HepG2 (cell line): ENCODE data around the gene HOXA4. TPM values are rescaled to one million over a fixed set of nuclear protein-coding genes. Genes with fewer than 3 reads are reported as not detected.

ENCODE experiments used
- BRD4 ChIP-seq: sonication (generic); formaldehyde crosslinking; IDR thresholded peaks from 2 replicates; pipeline ENCODE4 v1.4.0; 2020; ENCODE audit warnings: missing genetic modification reagents
- KDM1A ChIP-seq: IDR thresholded peaks from 2 replicates; pipeline ENCODE4 v1.6.1; 2016; ENCODE audit warnings: missing compliant biosample characterization
- KMT2B ChIP-seq: IDR thresholded peaks from 2 replicates; pipeline ENCODE4 v1.6.1; 2016; ENCODE audit warnings: missing genetic modification reagents, missing compliant biosample characterization
- RFX1 ChIP-seq: fragments of 450-650 bp; IDR thresholded peaks from 2 replicates; pipeline ENCODE4 v1.6.1; 2017
- SNAPC5 ChIP-seq: sonication (generic); formaldehyde crosslinking; IDR thresholded peaks from 2 replicates; pipeline ENCODE4 v1.8.1; 2023; ENCODE audit warnings: mild to moderate bottlenecking, missing genetic modification reagents, borderline replicate concordance
- SPEN ChIP-seq: sonication (generic); formaldehyde crosslinking; IDR thresholded peaks from 2 replicates; pipeline ENCODE4 v1.5.1; 2020; ENCODE audit warnings: low read depth, mild to moderate bottlenecking, missing genetic modification reagents
- TEAD3 ChIP-seq: optimal IDR thresholded peaks from 2 replicates; pipeline ENCODE3; 2016; ENCODE audit warnings: borderline replicate concordance
- THAP8 ChIP-seq: sonication (generic); formaldehyde crosslinking; IDR thresholded peaks from 2 replicates; pipeline ENCODE4 v1.5.1; 2020; ENCODE audit warnings: missing genetic modification reagents, mild to moderate bottlenecking, borderline replicate concordance
- ZBTB43 ChIP-seq: sonication (generic); formaldehyde crosslinking; conservative IDR thresholded peaks from 2 replicates; pipeline ENCODE4 v1.4.0; 2020; ENCODE audit warnings: missing genetic modification reagents
- ZC3H4 ChIP-seq: sonication (generic); formaldehyde crosslinking; IDR thresholded peaks from 2 replicates; pipeline ENCODE4 v1.4.0; 2020; ENCODE audit warnings: missing genetic modification reagents, borderline replicate concordance
- ZFX ChIP-seq: sonication (generic); formaldehyde crosslinking; IDR thresholded peaks from 2 replicates; pipeline ENCODE4 v1.4.0; 2020; ENCODE audit warnings: mild to moderate bottlenecking, low read depth, missing genetic modification reagents, moderate library complexity
- ZMYM4 ChIP-seq: sonication (generic); formaldehyde crosslinking; IDR thresholded peaks from 2 replicates; pipeline ENCODE4 v1.8.1; 2023; ENCODE audit warnings: mild to moderate bottlenecking, missing genetic modification reagents
- ZNF33A ChIP-seq: sonication (generic); formaldehyde crosslinking; IDR thresholded peaks from 2 replicates; pipeline ENCODE4 v1.5.1; 2020; ENCODE audit warnings: missing genetic modification reagents, mild to moderate bottlenecking, moderate library complexity, borderline replicate concordance
- ZNF460 ChIP-seq: sonication (generic); formaldehyde crosslinking; IDR thresholded peaks from 2 replicates; pipeline ENCODE4 v1.5.1; 2020; ENCODE audit warnings: missing genetic modification reagents, mild to moderate bottlenecking, borderline replicate concordance
- ZNF501 ChIP-seq: sonication (generic); formaldehyde crosslinking; IDR thresholded peaks from 2 replicates; pipeline ENCODE4 v1.5.1; 2020; ENCODE audit warnings: mild to moderate bottlenecking, moderate library complexity, missing genetic modification reagents
- ZNF646 ChIP-seq: sonication (generic); formaldehyde crosslinking; IDR thresholded peaks from 2 replicates; pipeline ENCODE4 v1.9.0; 2021; ENCODE audit warnings: mild to moderate bottlenecking, missing genetic modification reagents
- polyA plus RNA-seq, 8 experiments: library from polyadenylated mRNA; depleted of rRNA in 3 of 8; stranded (reverse) in 7 of 8; unstranded in 1 of 8; fragments of >200 nt; fragmentation: Illumina TruSeq in 4 of 8; extraction: Trizol in 4 of 8; gene quantifications; 2 replicates each; pipeline versions ENCODE4 v1.2.1 to v1.2.3, GENCODE V29; 2011 to 2016; ENCODE audit warnings: low read depth in 4 of 8, missing spikeins in 1 of 8, mixed read lengths in 1 of 8; ENCODE audit not compliant: insufficient read depth in 1 of 8
- total RNA-seq, 5 experiments: library from RNA; depleted of rRNA; stranded (reverse); fragments of >200 nt; fragmentation: Illumina TruSeq; extraction: Trizol; gene quantifications; 2 replicates each; pipeline ENCODE4 v1.2.3, GENCODE V29; 2016; ENCODE audit warnings: low read depth in 1 of 5
- TF ChIP-seq, protein P1 (sequence below): IDR thresholded peaks from 2 replicates; pipeline ENCODE4 v1.6.1; 2016; ENCODE audit warnings: missing compliant biosample characterization, missing genetic modification reagents, borderline replicate concordance
- TF ChIP-seq, protein P2 (sequence below): sonication (generic); formaldehyde crosslinking; IDR thresholded peaks from 2 replicates; pipeline ENCODE4 v1.4.0; 2020; ENCODE audit warnings: missing genetic modification reagents; ENCODE audit errors: not compliant biosample characterization

HOXA4 gene
- total and polyA plus RNA-seq, 2 of the 13 experiments (the other 11 are each of a cell fraction or from before 2014, with no cell fraction given) = 2.4 to 5.4 TPM

GRCh38 chr7:27130540-27131389, at the start of gene HOXA4 (continued):
- TF ChIP-seq RFX1 = no peak
- peak; percentile 74 for TF ChIP-seq SPEN (CRISPR knock-in tag)
- peak; percentile 52; the same call in 1 of the 2 replicates for TF ChIP-seq KDM1A
- TF ChIP-seq TEAD3 (CRISPR knock-in tag) = peak; percentile 70
- peak; percentile 76 for TF ChIP-seq ZFX
- TF ChIP-seq ZNF460 (CRISPR knock-in tag) = no peak
- TF ChIP-seq SNAPC5 (CRISPR knock-in tag) = no peak; the same call in 1 of the 2 replicates
- no peak for TF ChIP-seq ZNF33A (CRISPR knock-in tag)
- TF ChIP-seq ZNF501 (CRISPR knock-in tag) = peak; percentile 72; the same call in 1 of the 2 replicates
- TF ChIP-seq, protein P1, sequence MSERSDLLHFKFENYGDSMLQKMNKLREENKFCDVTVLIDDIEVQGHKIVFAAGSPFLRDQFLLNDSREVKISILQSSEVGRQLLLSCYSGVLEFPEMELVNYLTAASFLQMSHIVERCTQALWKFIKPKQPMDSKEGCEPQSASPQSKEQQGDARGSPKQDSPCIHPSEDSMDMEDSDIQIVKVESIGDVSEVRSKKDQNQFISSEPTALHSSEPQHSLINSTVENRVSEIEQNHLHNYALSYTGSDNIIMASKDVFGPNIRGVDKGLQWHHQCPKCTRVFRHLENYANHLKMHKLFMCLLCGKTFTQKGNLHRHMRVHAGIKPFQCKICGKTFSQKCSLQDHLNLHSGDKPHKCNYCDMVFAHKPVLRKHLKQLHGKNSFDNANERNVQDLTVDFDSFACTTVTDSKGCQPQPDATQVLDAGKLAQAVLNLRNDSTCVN (CRISPR knock-in tag) = 0 out of 2 replicates have a peak, but pooled peaks have one; percentile 19
- TF ChIP-seq ZMYM4 (CRISPR knock-in tag) = peak; percentile 90
- no peak for TF ChIP-seq ZNF646 (CRISPR knock-in tag)
- no peak; the same call in 1 of the 2 replicates for TF ChIP-seq ZC3H4 (CRISPR knock-in tag)
- TF ChIP-seq BRD4 (CRISPR knock-in tag) = peak; percentile 14; the same call in 1 of the 2 replicates
- no peak for TF ChIP-seq ZBTB43 (CRISPR knock-in tag)
- TF ChIP-seq KMT2B (CRISPR knock-in tag) = peak; percentile 73; the same call in 1 of the 2 replicates
- TF ChIP-seq, protein P2, sequence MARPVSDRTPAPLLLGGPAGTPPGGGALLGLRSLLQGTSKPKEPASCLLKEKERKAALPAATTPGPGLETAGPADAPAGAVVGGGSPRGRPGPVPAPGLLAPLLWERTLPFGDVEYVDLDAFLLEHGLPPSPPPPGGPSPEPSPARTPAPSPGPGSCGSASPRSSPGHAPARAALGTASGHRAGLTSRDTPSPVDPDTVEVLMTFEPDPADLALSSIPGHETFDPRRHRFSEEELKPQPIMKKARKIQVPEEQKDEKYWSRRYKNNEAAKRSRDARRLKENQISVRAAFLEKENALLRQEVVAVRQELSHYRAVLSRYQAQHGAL (CRISPR knock-in tag) = no peak
- TF ChIP-seq THAP8 (CRISPR knock-in tag) = no peak
